ENCODE data around the gene MYRIP. TPM values are rescaled to one million over a fixed set of nuclear protein-coding genes. Genes with fewer than 3 reads are reported as not detected.

MYRIP gene
- total RNA-seq, 1 experiment from 2014 or later, result 0.44 TPM

GRCh38 chr3:40187945-40188344, 378.5 kb downstream of the MYRIP start:
- DNase-seq (ENCODE audit: low read depth, low spot score) (no peak), ATAC-seq (no peak)
- Histone ChIP-seq H3K9me2 (ENCODE audit: insufficient read depth) (no peaks in the 10 kb centered on the region), H4K20me1 (ENCODE audit: insufficient read depth) (no peaks in the 10 kb centered on the region), H3K4me3 (replicated peaks in 1 of 2; ENCODE audit: low read depth in 1 of 2, low read length in 2 of 2) (no peak overlapping the region), H3K4me2 (ENCODE audit: low read length) (no peak overlapping the region), H3K4me1 (ENCODE audit: control insufficient read depth in 1 of 2, insufficient read depth in 2 of 2, low read length in 2 of 2) (peaks cover 0 to 5% of the 10 kb centered on the region in 2 experiments; a peak in 1 of 4 replicates), H3K9ac (ENCODE audit: low read length) (no peak overlapping the region), H2AFZ (ENCODE audit: low read depth, low read length, poor library complexity, severe bottlenecking) (no peak overlapping the region), H3K9me3 (ENCODE audit: control insufficient read depth in 1 of 2, insufficient read depth in 1 of 2, low read depth in 1 of 2, low read length in 2 of 2) (no peaks in the 10 kb centered on the region), H3K27ac (ENCODE audit: low read depth, low read length) (no peak overlapping the region), H3K79me2 (ENCODE audit: insufficient read depth, low read length) (no peaks in the 10 kb centered on the region), H3K27me3 (ENCODE audit: insufficient read depth, low read length) (no peaks in the 10 kb centered on the region; the same call in 1 of the 2 replicates), H3K36me3 (ENCODE audit: control insufficient read depth in 1 of 2, insufficient read depth in 2 of 2, low read length in 2 of 2) (no peaks in the 10 kb centered on the region)
- ChIA-PET RAD21 (ENCODE audit: low non-redundant PET in 1 of 2, low total read pairs in 2 of 2, uncharacterized antibody in 2 of 2, unreplicated experiment in 2 of 2) (no interaction called here), POLR2A (no interaction called here), CTCF (no interaction called here)
- no TSS peak for BruUV-seq (replicated peaks)
- intact Hi-C loops (cut with micrococcal nuclease), result no loop called here
- TF ChIP-seq POLR2AphosphoS5 (IDR thresholded peaks at IDR 0.05; ENCODE audit: low read depth, low read length), result no peak
- TF ChIP-seq SIN3A (IDR thresholded peaks at IDR 0.05; ENCODE audit: low read depth), result no peak
- TF ChIP-seq SP1 (IDR thresholded peaks at IDR 0.05; ENCODE audit: low read depth), result no peak
- TF ChIP-seq CBX3 (IDR thresholded peaks at IDR 0.05; ENCODE audit: low read depth), result no peak
- no peak for TF ChIP-seq EGR1 (IDR thresholded peaks at IDR 0.05; ENCODE audit: low read depth)
- no peak for TF ChIP-seq JUND (IDR thresholded peaks at IDR 0.05)
- TF ChIP-seq CEBPB (IDR thresholded peaks at IDR 0.05; ENCODE audit: low read depth), result no peak
- no peak for TF ChIP-seq SRF (IDR thresholded peaks at IDR 0.05; ENCODE audit: low read depth)
- TF ChIP-seq ZFX (IDR thresholded peaks at IDR 0.05), result no peak
- no peak for TF ChIP-seq REST (IDR thresholded peaks at IDR 0.05; ENCODE audit: low read depth)
- no peak for TF ChIP-seq POLR2A (IDR thresholded peaks at IDR 0.05; ENCODE audit: borderline replicate concordance, extremely low read depth, insufficient read depth, insufficient read length)
- TF ChIP-seq TCF7L2 (IDR thresholded peaks at IDR 0.05; ENCODE audit: borderline replicate concordance, extremely low read depth, insufficient read depth, insufficient read length), result no peak
- no peak for TF ChIP-seq ZNF274 (IDR thresholded peaks at IDR 0.05; ENCODE audit: low read depth, low read length)
- TF ChIP-seq ATF3 (IDR thresholded peaks at IDR 0.05), result no peak
- no peak for TF ChIP-seq EZH2phosphoT487 (IDR thresholded peaks at IDR 0.05; ENCODE audit: borderline replicate concordance)
- TF ChIP-seq FOSL1 (IDR thresholded peaks at IDR 0.05; ENCODE audit: low read depth), result no peak
- TF ChIP-seq CTCF (IDR thresholded peaks at IDR 0.05 in 2 of 3, conservative IDR thresholded peaks at IDR 0.05 in 1 of 3; ENCODE audit: borderline replicate concordance in 1 of 3, insufficient read depth in 1 of 3, low read depth in 2 of 3, low read length in 2 of 3), result no peak
- TF ChIP-seq YY1 (IDR thresholded peaks at IDR 0.05; ENCODE audit: extremely low read depth, insufficient replicate concordance, low read depth, low read length), result no peak

All from HCT116 (cell line).